CD1c-positive myeloid dendritic cell (primary cell): ENCODE data around the gene MLH1.

Experiments
- DNase-seq: peaks from one replicate; pipeline ENCODE4 v3.0.0-alpha.2; 2016; ENCODE audit errors: extremely low spot score

The MLH1 gene

GRCh38 chr3:37092484-37092883 lies 99.2 kb downstream of the MLH1 start:
- DNase-seq = no peak

- no peak for DNase-seq
These were observed 100.2 kb downstream of the MLH1 start for GRCh38 chr3:37093481-37093880.

- no peak for DNase-seq
These were observed 101.3 kb downstream of the MLH1 start for GRCh38 chr3:37094636-37095035.

GRCh38 chr3:37096288-37096687 lies 103.0 kb downstream of the MLH1 start:
- DNase-seq = no peak

GRCh38 chr3:37096975-37097374 lies 103.7 kb downstream of the MLH1 start:
- no peak for DNase-seq

GRCh38 chr3:37097776-37098175 lies 104.5 kb downstream of the MLH1 start:
- DNase-seq = no peak

GRCh38 chr3:37098884-37099283 lies 105.6 kb downstream of the MLH1 start:
- no peak for DNase-seq

- DNase-seq = no peak
These were observed 106.2 kb downstream of the MLH1 start for GRCh38 chr3:37099469-37099868.

- no peak for DNase-seq
These were observed 107.1 kb downstream of the MLH1 start for GRCh38 chr3:37100411-37100810.
